ENCODE measurements around the gene SHC4. TPM values are rescaled to one million over a fixed set of nuclear protein-coding genes. Genes with fewer than 3 reads are reported as not detected.

Gene SHC4
- total RNA-seq, 1 donor = 0.72 TPM

DNA sequence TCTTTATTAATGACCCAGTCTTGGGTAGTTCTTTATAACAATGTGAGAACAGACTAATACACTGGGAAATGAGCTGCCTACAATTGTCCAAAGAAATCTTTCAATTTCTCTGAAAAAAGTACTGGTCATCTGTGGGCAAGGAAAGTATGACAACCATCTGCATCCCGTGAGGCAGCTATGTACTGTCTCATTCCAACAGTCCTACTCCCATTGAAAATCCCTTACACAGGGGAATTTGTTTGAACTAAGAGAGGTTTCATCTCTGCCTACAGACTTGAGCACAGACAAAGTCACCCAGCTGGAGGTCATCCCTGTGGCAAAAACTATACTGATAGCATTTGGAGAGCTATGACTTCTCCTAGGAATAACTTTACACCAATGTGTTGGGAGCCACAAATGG is 27.1 kb downstream of the SHC4 start:
- Histone ChIP-seq H2AFZ (ENCODE audit: low read length) (peak overlapping the region; percentile 84), H3K27ac (ENCODE audit: low read depth, low read length) (peak overlapping the region; percentile 93)
- DNase-seq (ENCODE audit: insufficient read length, low spot score, missing footprints) = no peak

DNA sequence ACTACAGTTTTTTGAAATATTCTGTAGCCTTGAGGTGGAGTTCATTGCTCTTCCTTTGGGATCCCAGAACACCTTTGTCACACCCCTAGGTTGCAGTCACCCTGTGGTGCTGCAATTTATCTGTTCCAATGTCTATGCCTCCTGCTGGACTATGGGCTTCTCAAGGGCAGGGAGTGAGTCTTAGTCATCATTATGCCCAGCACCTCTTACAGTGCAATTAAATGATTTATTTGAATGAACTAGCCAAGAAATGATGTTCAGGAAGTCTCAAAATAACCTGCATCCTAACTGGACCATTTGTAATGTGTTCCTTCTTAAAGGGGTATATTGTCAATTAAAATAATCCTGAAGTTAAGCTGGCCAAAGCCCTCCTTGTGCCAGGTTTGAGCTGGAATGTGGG is 28.5 kb downstream of the SHC4 start:
- peak overlapping the region; percentile 93 for H3K27ac ChIP-seq (ENCODE audit: low read depth, low read length)
- H3K9me3 ChIP-seq (ENCODE audit: low read depth, low read length) = no peaks in the 10 kb centered on the region
- TF ChIP-seq, protein P1, sequence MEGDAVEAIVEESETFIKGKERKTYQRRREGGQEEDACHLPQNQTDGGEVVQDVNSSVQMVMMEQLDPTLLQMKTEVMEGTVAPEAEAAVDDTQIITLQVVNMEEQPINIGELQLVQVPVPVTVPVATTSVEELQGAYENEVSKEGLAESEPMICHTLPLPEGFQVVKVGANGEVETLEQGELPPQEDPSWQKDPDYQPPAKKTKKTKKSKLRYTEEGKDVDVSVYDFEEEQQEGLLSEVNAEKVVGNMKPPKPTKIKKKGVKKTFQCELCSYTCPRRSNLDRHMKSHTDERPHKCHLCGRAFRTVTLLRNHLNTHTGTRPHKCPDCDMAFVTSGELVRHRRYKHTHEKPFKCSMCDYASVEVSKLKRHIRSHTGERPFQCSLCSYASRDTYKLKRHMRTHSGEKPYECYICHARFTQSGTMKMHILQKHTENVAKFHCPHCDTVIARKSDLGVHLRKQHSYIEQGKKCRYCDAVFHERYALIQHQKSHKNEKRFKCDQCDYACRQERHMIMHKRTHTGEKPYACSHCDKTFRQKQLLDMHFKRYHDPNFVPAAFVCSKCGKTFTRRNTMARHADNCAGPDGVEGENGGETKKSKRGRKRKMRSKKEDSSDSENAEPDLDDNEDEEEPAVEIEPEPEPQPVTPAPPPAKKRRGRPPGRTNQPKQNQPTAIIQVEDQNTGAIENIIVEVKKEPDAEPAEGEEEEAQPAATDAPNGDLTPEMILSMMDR (IDR thresholded peaks at IDR 0.05; ENCODE audit: extremely low read depth, low read depth, low read length) = no peak
- no peak for DNase-seq (ENCODE audit: insufficient read length, low spot score, missing footprints)
- no peaks in the 10 kb centered on the region for H4K20me1 ChIP-seq (ENCODE audit: insufficient read depth, low read length)
- peaks cover 46% of the 10 kb centered on the region for H3K4me1 ChIP-seq (ENCODE audit: insufficient read depth, low read length)
- H3K79me2 ChIP-seq (ENCODE audit: insufficient read depth, low read length) = no peaks in the 10 kb centered on the region
- H3K27me3 ChIP-seq (ENCODE audit: insufficient read depth, low read length) = no peaks in the 10 kb centered on the region
- no peak overlapping the region for H3K4me3 ChIP-seq (ENCODE audit: insufficient read depth, low read length)
- H3K36me3 ChIP-seq (ENCODE audit: insufficient read depth, low read length) = no peaks in the 10 kb centered on the region
- no peak overlapping the region for H3K4me2 ChIP-seq (ENCODE audit: insufficient read depth, low read length)
- no peak overlapping the region for H2AFZ ChIP-seq (ENCODE audit: low read length)

More for the DNA sequence above, 27.1 kb downstream of the SHC4 start:
- no peaks in the 10 kb centered on the region for H3K79me2 ChIP-seq (ENCODE audit: insufficient read depth, low read length)
- TF ChIP-seq, protein P1 (IDR thresholded peaks at IDR 0.05; ENCODE audit: extremely low read depth, low read depth, low read length) = no peak
- H3K4me1 ChIP-seq (ENCODE audit: insufficient read depth, low read length) = peaks cover 56% of the 10 kb centered on the region
- no peaks in the 10 kb centered on the region for H3K36me3 ChIP-seq (ENCODE audit: insufficient read depth, low read length)
- no peaks in the 10 kb centered on the region for H3K27me3 ChIP-seq (ENCODE audit: insufficient read depth, low read length)
- no peaks in the 10 kb centered on the region for H4K20me1 ChIP-seq (ENCODE audit: insufficient read depth, low read length)
- peak overlapping the region; percentile 39 for H3K4me2 ChIP-seq (ENCODE audit: insufficient read depth, low read length)
- H3K9me3 ChIP-seq (ENCODE audit: low read depth, low read length) = no peaks in the 10 kb centered on the region
- H3K4me3 ChIP-seq (ENCODE audit: insufficient read depth, low read length) = no peak overlapping the region

DNA sequence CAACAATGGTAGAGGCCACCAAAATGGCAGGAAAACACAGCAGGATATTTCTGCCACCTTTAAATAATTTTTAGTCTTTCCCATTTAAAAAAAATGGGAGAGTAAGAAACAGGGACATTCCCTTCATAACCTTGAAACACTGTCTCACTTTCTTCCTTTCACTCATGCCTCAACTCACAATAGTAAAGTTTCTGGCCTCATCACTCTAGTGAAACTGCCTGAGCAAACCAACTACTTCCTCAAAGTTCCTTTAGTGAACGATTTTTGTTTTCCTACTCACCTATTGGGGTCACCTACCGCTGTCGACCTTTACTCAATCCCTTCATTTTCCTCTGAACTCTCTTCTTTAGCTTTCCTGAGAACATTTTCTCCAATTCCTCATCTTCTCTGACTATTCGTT is 33.0 kb downstream of the SHC4 start:
- H2AFZ ChIP-seq (ENCODE audit: low read length) = no peak overlapping the region
- H3K9me3 ChIP-seq (ENCODE audit: low read depth, low read length) = no peaks in the 10 kb centered on the region
- TF ChIP-seq, protein P1 (IDR thresholded peaks at IDR 0.05; ENCODE audit: extremely low read depth, low read depth, low read length) = no peak
- H3K4me2 ChIP-seq (ENCODE audit: insufficient read depth, low read length) = no peak overlapping the region
- no peak overlapping the region for H3K4me3 ChIP-seq (ENCODE audit: insufficient read depth, low read length)
- no peaks in the 10 kb centered on the region for H3K79me2 ChIP-seq (ENCODE audit: insufficient read depth, low read length)
- H3K36me3 ChIP-seq (ENCODE audit: insufficient read depth, low read length) = no peaks in the 10 kb centered on the region
- H4K20me1 ChIP-seq (ENCODE audit: insufficient read depth, low read length) = no peaks in the 10 kb centered on the region
- DNase-seq (ENCODE audit: insufficient read length, low spot score, missing footprints) = no peak
- H3K4me1 ChIP-seq (ENCODE audit: insufficient read depth, low read length) = peaks cover 28% of the 10 kb centered on the region
- no peak overlapping the region for H3K27ac ChIP-seq (ENCODE audit: low read depth, low read length)
- H3K27me3 ChIP-seq (ENCODE audit: insufficient read depth, low read length) = no peaks in the 10 kb centered on the region

DNA sequence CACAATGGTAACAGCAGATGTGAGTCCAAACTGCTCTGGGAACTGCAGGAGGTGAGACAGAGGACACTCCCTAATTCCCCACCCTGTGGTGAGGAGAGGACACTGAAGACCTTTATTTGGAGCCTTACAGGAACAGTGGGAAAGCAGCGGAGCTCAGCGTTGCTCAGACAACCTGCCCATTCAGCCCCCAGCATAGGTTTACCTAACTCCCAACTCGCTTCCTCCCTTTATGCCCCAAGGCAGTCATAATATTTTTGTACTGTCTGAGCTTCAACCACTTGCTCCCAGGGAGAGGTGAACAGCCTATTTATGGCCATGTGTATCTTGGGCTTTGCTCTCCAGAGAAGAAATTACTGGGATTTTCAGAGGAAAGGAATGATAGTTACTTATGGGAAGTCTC is 34.1 kb downstream of the SHC4 start:
- peak overlapping the region; percentile 23 for H3K4me3 ChIP-seq (ENCODE audit: insufficient read depth, low read length)
- no peaks in the 10 kb centered on the region for H3K9me3 ChIP-seq (ENCODE audit: low read depth, low read length)
- no peak for DNase-seq (ENCODE audit: insufficient read length, low spot score, missing footprints)
- peaks cover 25% of the 10 kb centered on the region for H3K4me1 ChIP-seq (ENCODE audit: insufficient read depth, low read length)
- no peaks in the 10 kb centered on the region for H4K20me1 ChIP-seq (ENCODE audit: insufficient read depth, low read length)
- H3K36me3 ChIP-seq (ENCODE audit: insufficient read depth, low read length) = no peaks in the 10 kb centered on the region
- H3K27ac ChIP-seq (ENCODE audit: low read depth, low read length) = peak overlapping the region; percentile 75
- no peaks in the 10 kb centered on the region for H3K27me3 ChIP-seq (ENCODE audit: insufficient read depth, low read length)
- H3K4me2 ChIP-seq (ENCODE audit: insufficient read depth, low read length) = peak overlapping the region; percentile 73
- H3K79me2 ChIP-seq (ENCODE audit: insufficient read depth, low read length) = no peaks in the 10 kb centered on the region
- peak overlapping the region; percentile 18 for H2AFZ ChIP-seq (ENCODE audit: low read length)
- TF ChIP-seq, protein P1 (IDR thresholded peaks at IDR 0.05; ENCODE audit: extremely low read depth, low read depth, low read length) = no peak

All from osteoblast (primary cell).